HCT116 (cell line): Measurements from ENCODE around the gene DGKB. TPM values are rescaled to one million over a fixed set of nuclear protein-coding genes. Genes with fewer than 3 reads are reported as not detected.

Source experiments
- ATAC-seq: fragments of 200-7000 bp; cut with Tn5 transposase; 2 replicates; pipeline ENCODE4 v1.9.1; 2020; ENCODE audit warnings: mild to moderate bottlenecking, moderate library complexity
- BruUV-seq: library from RNA; stranded (reverse); fragments of 400-500 nt; replicated peaks from 2 replicates; lab custom pipeline; 2021; lab: Mats Ljungman, UMichigan
- CTCF ChIA-PET: fragments of 300-600 bp; sonication (Branson Sonifier 250); formaldehyde crosslinking; loops from one replicate; lab custom pipeline; 2021; ENCODE audit warnings: antibody characterized with exemption; lab: Charles Lee
- POLR2A ChIA-PET: fragments of 300-600, 350-600 bp; sonication (Branson Sonifier 250); formaldehyde crosslinking; loops from one replicate; lab custom pipeline; 2021; ENCODE audit warnings: antibody characterized with exemption; lab: Charles Lee
- RAD21 ChIA-PET, 2 experiments: fragments of 300-600 bp; sonication (Branson Sonifier 250); formaldehyde crosslinking; loops; one replicate each; lab custom pipeline; 2023; ENCODE audit warnings: low total read pairs in 2 of 2; ENCODE audit not compliant: uncharacterized antibody in 2 of 2, unreplicated experiment in 2 of 2, low non-redundant PET in 1 of 2; lab: Charles Lee
- DNase-seq: peaks from one replicate; pipeline ENCODE4 v3.0.0-alpha.2; 2010; ENCODE audit warnings: low read depth, low spot score
- H2AFZ ChIP-seq: fragments of 200-600 bp; shearing (Covaris generic), sonication (generic); 2 replicates; pipeline ENCODE4 v1.6.1; 2017; ENCODE audit warnings: low read depth, mixed run types, mixed read lengths, antibody characterized with exemption, low read length; ENCODE audit not compliant: poor library complexity, severe bottlenecking
- H3K27ac ChIP-seq: 2 replicates; pipeline ENCODE4 v1.5.1; 2012; ENCODE audit warnings: low read depth, low read length
- H3K27me3 ChIP-seq: fragments of 200-600 bp; sonication (generic); 2 replicates; pipeline ENCODE4 v1.6.1; 2016; ENCODE audit warnings: mixed run types, low read length, mixed read lengths; ENCODE audit not compliant: insufficient read depth
- H3K36me3 ChIP-seq, 2 experiments: fragments of 200-500 bp in 1 of 2; fragments of 200-600 bp in 1 of 2; sonication (Bioruptor generic) in 1 of 2; sonication (generic) in 1 of 2; 2 replicates each; pipeline versions ENCODE4 v1.5.1 to v1.6.1; 2014 to 2016; ENCODE audit warnings: low read length in 2 of 2, inconsistent platforms in 1 of 2, mixed read lengths in 1 of 2, mixed run types in 1 of 2; ENCODE audit not compliant: insufficient read depth in 2 of 2, control insufficient read depth in 1 of 2
- H3K4me1 ChIP-seq, 2 experiments: fragments of 200-600 bp in 1 of 2; sonication (generic) in 1 of 2; 2 replicates each; pipeline versions ENCODE4 v1.5.1 to v1.6.1; 2012 to 2017; ENCODE audit warnings: low read length in 2 of 2, inconsistent platforms in 1 of 2, mild to moderate bottlenecking in 1 of 2, mixed read lengths in 1 of 2, mixed run types in 1 of 2, moderate library complexity in 1 of 2; ENCODE audit not compliant: insufficient read depth in 2 of 2, control insufficient read depth in 1 of 2
- H3K4me2 ChIP-seq: fragments of 200-600 bp; sonication (generic); 2 replicates; pipeline ENCODE4 v1.6.1; 2017; ENCODE audit warnings: mixed run types, low read length, mixed read lengths
- H3K4me3 ChIP-seq, 2 experiments: fragments of 200-600 bp in 1 of 2; sonication (generic) in 1 of 2; replicated peaks in 1 of 2; 2 replicates each; pipeline ENCODE4 v1.5.1; 2011 to 2016; ENCODE audit warnings: low read length in 2 of 2, control low read depth in 1 of 2, low read depth in 1 of 2, mild to moderate bottlenecking in 1 of 2, mixed read lengths in 1 of 2, mixed run types in 1 of 2
- H3K79me2 ChIP-seq: fragments of 200-600 bp; sonication (generic); 2 replicates; pipeline ENCODE4 v1.6.1; 2017; ENCODE audit warnings: mild to moderate bottlenecking, mixed run types, low read length, moderate library complexity, mixed read lengths; ENCODE audit not compliant: insufficient read depth
- H3K9ac ChIP-seq: fragments of 200-600 bp; sonication (generic); 2 replicates; pipeline ENCODE4 v1.6.1; 2016; ENCODE audit warnings: low read length, mixed read lengths
- H3K9me2 ChIP-seq: fragments of 200-600 bp; sonication (generic), shearing (Covaris generic); 2 replicates; pipeline ENCODE4 v1.6.1; 2017; ENCODE audit warnings: mixed run types, mild to moderate bottlenecking, moderate library complexity; ENCODE audit not compliant: insufficient read depth
- H3K9me3 ChIP-seq, 2 experiments: fragments of 200-500 bp in 1 of 2; fragments of 200-600 bp in 1 of 2; sonication (Bioruptor generic) in 1 of 2; sonication (generic) in 1 of 2; 2 replicates each; pipeline ENCODE4 v1.6.1; 2014 to 2017; ENCODE audit warnings: low read length in 2 of 2, mixed read lengths in 2 of 2, inconsistent platforms in 1 of 2, low read depth in 1 of 2, mild to moderate bottlenecking in 1 of 2, mixed run types in 1 of 2, moderate library complexity in 1 of 2; ENCODE audit not compliant: control insufficient read depth in 1 of 2, insufficient read depth in 1 of 2
- H4K20me1 ChIP-seq: fragments of 200-600 bp; sonication (generic), shearing (Covaris generic); 2 replicates; pipeline ENCODE4 v1.6.1; 2017; ENCODE audit warnings: mixed run types, mild to moderate bottlenecking, moderate library complexity; ENCODE audit not compliant: insufficient read depth
- ATF3 ChIP-seq: IDR thresholded peaks from 2 replicates; pipeline ENCODE4 v1.6.1; 2012
- CBX3 ChIP-seq: IDR thresholded peaks from 2 replicates; pipeline ENCODE4 v1.6.1; 2012; ENCODE audit warnings: low read depth
- CTCF ChIP-seq, 3 experiments: fragments of 200-600 bp in 1 of 3; sonication (generic) in 1 of 3; IDR thresholded peaks in 2 of 3; conservative IDR thresholded peaks in 1 of 3; 2 replicates each; pipeline ENCODE4 v1.5.1; 2012 to 2017; ENCODE audit warnings: low read depth in 2 of 3, low read length in 2 of 3, antibody characterized with exemption in 1 of 3, borderline replicate concordance in 1 of 3, control low read depth in 1 of 3, mild to moderate bottlenecking in 1 of 3, mixed read lengths in 1 of 3, mixed run types in 1 of 3, moderate library complexity in 1 of 3; ENCODE audit not compliant: insufficient read depth in 1 of 3
- EGR1 ChIP-seq: IDR thresholded peaks from 2 replicates; pipeline ENCODE4 v1.6.1; 2012; ENCODE audit warnings: low read depth
- EZH2 ChIP-seq: fragments of 200-600 bp; sonication (generic); IDR thresholded peaks from 2 replicates; pipeline ENCODE4 v1.6.1; 2017; ENCODE audit warnings: antibody characterized with exemption, mixed run types
- EZH2phosphoT487 ChIP-seq: fragments of 200-600 bp; IDR thresholded peaks from 2 replicates; pipeline ENCODE4 v1.6.1; 2018; ENCODE audit warnings: antibody characterized with exemption, borderline replicate concordance
- FOSL1 ChIP-seq: IDR thresholded peaks from 2 replicates; pipeline ENCODE4 v1.6.1; 2012; ENCODE audit warnings: low read depth
- JUND ChIP-seq: IDR thresholded peaks from 2 replicates; pipeline ENCODE4 v1.6.1; 2012
- POLR2A ChIP-seq: IDR thresholded peaks from 2 replicates; pipeline ENCODE4 v1.7.0; 2011; ENCODE audit warnings: borderline replicate concordance; ENCODE audit not compliant: insufficient read depth, insufficient read length; ENCODE audit errors: extremely low read depth
- RAD21 ChIP-seq: IDR thresholded peaks from 2 replicates; pipeline ENCODE4 v1.6.1; 2012; ENCODE audit warnings: low read depth, mild to moderate bottlenecking
- REST ChIP-seq: IDR thresholded peaks from 2 replicates; pipeline ENCODE4 v1.6.1; 2012; ENCODE audit warnings: low read depth
- SIN3A ChIP-seq: IDR thresholded peaks from 2 replicates; pipeline ENCODE4 v1.6.1; 2012; ENCODE audit warnings: low read depth
- SP1 ChIP-seq: IDR thresholded peaks from 2 replicates; pipeline ENCODE4 v1.6.1; 2012; ENCODE audit warnings: low read depth
- SRF ChIP-seq: IDR thresholded peaks from 2 replicates; pipeline ENCODE4 v1.6.1; 2012; ENCODE audit warnings: low read depth
- TCF7L2 ChIP-seq: IDR thresholded peaks from 2 replicates; pipeline ENCODE4 v1.7.0; 2011; ENCODE audit warnings: borderline replicate concordance, inconsistent platforms; ENCODE audit not compliant: insufficient read depth, insufficient read length; ENCODE audit errors: extremely low read depth
- YY1 ChIP-seq: IDR thresholded peaks from 2 replicates; pipeline ENCODE4 v1.6.1; 2011; ENCODE audit warnings: low read length, low read depth, moderate library complexity, mild to moderate bottlenecking; ENCODE audit not compliant: insufficient replicate concordance; ENCODE audit errors: extremely low read depth
- ZBTB33 ChIP-seq: IDR thresholded peaks from 2 replicates; pipeline ENCODE4 v1.6.1; 2011; ENCODE audit warnings: mild to moderate bottlenecking, low read length, moderate library complexity; ENCODE audit not compliant: insufficient replicate concordance; ENCODE audit errors: extremely low read depth
- ZNF274 ChIP-seq: fragments of 200-500 bp; sonication (Bioruptor generic); IDR thresholded peaks from 2 replicates; pipeline ENCODE4 v1.6.1; 2014; ENCODE audit warnings: mild to moderate bottlenecking, low read depth, low read length, inconsistent platforms
- intact Hi-C: fragments of 100-400 bp; cut with micrococcal nuclease; formaldehyde crosslinking; loops from 2 replicates; pipeline ENCODE4 v1.10.0; 2022
- total RNA-seq: library from RNA; stranded (reverse); gene quantifications from one replicate; pipeline ENCODE4 v1.2.1, GENCODE V29; 2021; ENCODE audit not compliant: unreplicated experiment

Gene DGKB
- total RNA-seq, 1 experiment from 2014 or later, result 0.05 TPM

- POLR2A ChIA-PET, result no interaction called here
- Histone ChIP-seq H3K36me3 (no peaks in the 10 kb centered on the region), H3K9me3 (no peaks in the 10 kb centered on the region), H4K20me1 (no peaks in the 10 kb centered on the region), H3K4me2 (no peak overlapping the region), H3K4me3 (no peak overlapping the region), H3K27me3 (no peaks in the 10 kb centered on the region), H3K27ac (no peak overlapping the region), H2AFZ (peak overlapping the region; percentile 23), H3K79me2 (no peaks in the 10 kb centered on the region), H3K4me1 (no peaks in the 10 kb centered on the region), H3K9me2 (no peaks in the 10 kb centered on the region; the same call in 1 of the 2 replicates), H3K9ac (no peak overlapping the region)
- intact Hi-C loops, result no loop called here
- TF ChIP-seq TCF7L2, result no peak
- no peak for TF ChIP-seq JUND
- TF ChIP-seq YY1, result no peak
- TF ChIP-seq ZNF274, result no peak
- TF ChIP-seq EZH2phosphoT487, result no peak
- no peak for TF ChIP-seq FOSL1
- TF ChIP-seq CTCF (IDR thresholded peaks at IDR 0.05 in 2 of 3, conservative IDR thresholded peaks at IDR 0.05 in 1 of 3; ENCODE audit: borderline replicate concordance in 1 of 3, insufficient read depth in 1 of 3, low read depth in 2 of 3, low read length in 2 of 3), result no peak
- TF ChIP-seq EGR1, result no peak
- TF ChIP-seq SIN3A, result no peak
- TF ChIP-seq SRF, result no peak
- TF ChIP-seq ZBTB33, result no peak
- no peak for TF ChIP-seq REST
- TF ChIP-seq EZH2, result no peak
- no peak for TF ChIP-seq ATF3
- TF ChIP-seq RAD21, result no peak
- TF ChIP-seq CBX3, result no peak
- TF ChIP-seq POLR2A, result no peak
- TF ChIP-seq SP1, result no peak
- RAD21 ChIA-PET, result no interaction called here
- ATAC-seq, result no peak
- BruUV-seq, result no TSS peak
- CTCF ChIA-PET, result no interaction called here
- DNase-seq, result no peak
Measured at GRCh38 chr7:14394786-14395185, 507.8 kb downstream of the DGKB start.
